DMS79 (cell line): Measurements from ENCODE around the gene BIRC2.

Experiments used
- DNase-seq: peaks from one replicate; lab custom pipeline; 2025; lab: John Stamatoyannopoulos, UW

The BIRC2 gene

DNA sequence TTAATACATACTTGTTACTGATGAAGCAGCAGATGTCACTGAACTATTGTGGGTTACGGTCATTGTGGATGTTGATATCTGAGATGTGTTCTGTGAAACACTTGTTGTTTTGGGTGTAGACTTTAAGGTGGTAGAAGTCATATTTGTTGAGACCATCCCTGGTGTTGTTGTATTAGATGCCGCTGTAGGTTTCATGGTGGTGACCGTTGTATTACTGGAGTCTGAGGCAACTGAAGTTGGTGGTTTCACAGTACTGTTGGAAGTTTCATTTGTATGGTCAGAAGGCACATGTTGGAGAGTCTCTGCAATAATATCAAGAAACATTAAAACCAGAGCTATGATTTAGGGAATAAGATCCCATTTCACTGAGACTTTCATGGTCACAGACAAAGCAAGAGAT, 54.9 kb downstream of the BIRC2 start:
- no peak for DNase-seq

DNA sequence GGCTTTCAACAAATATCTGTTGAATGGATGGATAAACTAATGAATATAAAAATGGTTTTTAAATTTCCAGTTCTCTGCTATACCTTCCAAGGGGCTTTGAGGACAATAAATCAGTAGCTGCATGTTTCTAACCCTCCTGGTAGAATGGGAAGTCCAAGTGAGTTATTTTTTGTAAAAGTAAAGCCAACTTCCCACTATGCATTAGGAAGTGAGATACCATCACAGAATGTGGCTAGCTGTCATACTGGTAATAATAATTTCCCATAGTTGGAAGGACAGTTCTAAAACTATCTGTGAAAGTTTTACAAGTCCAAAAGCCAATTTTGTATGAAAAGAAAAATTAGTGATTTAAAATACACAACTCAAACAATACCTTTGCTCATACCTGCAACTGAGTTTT, 55.5 kb downstream of the BIRC2 start:
- no peak for DNase-seq

DNA sequence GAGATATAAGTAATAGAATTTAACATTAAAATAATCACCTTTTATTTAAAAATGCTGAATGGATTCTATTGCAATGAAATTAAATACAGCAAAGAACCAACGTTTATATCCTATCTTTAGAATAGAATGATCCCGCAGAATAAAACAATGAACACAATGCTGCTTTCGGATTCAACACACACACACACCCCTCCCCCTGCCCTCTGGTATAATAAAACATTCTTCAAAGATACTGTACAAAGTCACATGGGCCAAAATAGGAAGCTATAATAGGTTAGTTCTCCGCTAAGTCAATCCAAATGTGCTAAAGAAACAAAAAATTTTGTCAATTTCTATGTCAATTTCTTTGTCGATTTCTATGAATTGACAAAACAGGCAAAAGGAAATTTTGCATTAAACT, 58.5 kb downstream of the BIRC2 start:
- no peak for DNase-seq

DNA sequence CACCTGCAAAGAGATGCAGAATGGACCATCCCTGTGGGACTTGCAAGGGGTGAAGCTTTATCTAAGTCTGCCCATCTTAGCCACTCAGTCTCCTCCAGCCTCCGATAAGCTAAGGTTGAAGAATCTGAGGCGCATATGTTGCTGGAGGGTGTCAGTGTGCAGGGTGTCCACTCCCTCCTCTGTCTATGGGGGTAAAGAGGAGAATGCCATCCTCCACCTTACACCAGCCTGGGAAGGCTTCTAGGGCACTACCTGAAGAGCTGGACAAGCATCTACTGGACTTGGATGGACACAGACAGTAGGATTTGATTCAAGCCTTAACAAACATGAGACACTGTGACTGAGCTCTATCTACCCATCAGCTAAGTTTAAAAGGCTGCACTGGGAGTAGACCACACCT, 59.1 kb downstream of the BIRC2 start:
- no peak for DNase-seq

DNA sequence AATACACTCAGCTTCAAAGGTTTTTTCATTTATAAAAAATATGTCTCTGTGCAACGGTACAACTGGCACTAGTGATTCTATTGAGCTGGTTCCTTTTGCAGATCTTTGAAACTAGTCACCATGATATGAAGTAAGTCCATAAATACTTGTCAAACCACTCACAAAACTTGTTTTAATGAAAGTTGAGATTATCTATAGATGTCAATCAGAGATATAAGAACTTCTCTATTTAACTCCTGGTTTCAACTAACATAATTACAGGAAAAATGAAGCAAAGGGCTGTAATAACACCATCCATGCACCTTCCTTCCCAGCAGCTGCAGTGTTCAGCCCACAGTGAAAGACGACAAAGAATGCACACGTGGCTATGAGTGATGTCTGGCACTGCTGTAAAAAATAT, 60.9 kb downstream of the BIRC2 start:
- no peak for DNase-seq

DNA sequence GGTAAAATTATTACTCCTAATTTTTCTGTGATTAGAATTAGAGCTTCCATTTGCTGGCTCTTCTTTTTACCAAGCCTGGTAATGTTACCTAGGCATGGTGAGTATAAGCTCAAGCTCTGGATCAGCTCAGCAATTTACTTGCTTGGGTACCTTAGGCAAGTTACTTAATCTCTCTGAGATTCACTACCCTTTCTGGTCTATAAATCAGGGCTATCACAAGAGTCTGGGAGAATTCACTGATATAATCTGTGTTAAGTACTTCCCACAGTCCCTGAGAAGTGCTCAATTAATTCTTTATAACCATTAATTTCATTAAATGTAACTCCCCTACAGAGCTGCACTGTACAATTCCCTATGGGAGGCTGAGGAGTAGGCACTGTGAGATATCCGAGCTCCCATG, 61.3 kb downstream of the BIRC2 start:
- DNase-seq = no peak

DNA sequence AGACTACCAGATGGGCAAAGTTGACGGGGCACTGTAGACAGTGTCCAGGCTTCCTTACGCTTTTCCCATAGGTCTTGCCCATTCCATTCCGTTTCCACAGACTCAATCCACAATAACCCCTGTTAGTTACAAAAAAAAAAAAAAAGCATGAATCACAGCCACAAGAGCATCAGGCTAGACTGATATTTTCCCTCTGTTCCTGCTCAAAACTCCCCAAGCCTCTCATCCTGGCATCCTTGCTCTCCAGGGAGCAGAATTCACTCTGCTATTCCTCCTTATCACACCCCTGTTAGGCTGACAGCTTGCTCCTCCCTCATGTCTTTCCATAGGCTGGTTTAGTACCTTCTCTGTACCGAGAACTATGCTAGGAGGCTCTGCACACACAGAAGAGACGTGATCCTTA, 63.4 kb downstream of the BIRC2 start:
- no peak for DNase-seq

DNA sequence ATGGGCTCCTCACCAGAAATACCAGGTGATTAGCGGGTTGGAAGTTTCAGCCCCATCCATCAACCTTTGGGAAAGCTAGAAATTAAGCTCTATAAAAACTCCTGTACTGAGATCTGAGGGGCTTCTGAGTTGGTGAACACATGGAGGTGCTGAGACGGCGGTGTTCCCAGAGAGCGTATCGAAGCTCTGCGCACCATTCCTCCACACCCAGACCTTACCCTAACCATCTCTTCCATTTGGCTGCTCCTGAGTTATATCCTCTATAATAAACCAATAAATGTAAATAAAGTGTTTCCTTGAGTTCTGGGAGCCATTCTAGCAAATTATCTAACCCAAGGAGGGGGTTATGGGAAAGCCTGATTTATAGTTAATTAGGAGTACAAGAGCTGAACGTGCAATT, 64.1 kb downstream of the BIRC2 start:
- DNase-seq = no peak

DNA sequence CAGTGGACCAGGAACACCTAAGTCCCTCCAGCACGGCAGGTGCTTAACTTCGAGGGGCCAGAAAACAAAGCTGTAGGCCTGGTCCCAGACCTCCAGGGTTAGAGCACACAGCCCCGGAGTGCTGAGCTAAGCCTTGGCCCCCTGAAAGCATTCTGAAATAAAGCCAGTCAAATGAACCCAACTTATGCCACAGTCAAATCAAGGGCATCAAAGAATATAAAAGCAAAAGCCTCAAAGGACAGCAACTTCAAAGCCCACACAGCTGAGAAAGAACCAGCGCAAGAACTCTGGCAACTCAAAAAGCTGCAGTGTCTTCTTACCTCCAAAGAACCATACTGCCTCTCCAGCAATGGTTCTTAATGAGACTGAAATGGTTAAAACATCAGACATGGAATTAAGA, 66.5 kb downstream of the BIRC2 start:
- no peak for DNase-seq

DNA sequence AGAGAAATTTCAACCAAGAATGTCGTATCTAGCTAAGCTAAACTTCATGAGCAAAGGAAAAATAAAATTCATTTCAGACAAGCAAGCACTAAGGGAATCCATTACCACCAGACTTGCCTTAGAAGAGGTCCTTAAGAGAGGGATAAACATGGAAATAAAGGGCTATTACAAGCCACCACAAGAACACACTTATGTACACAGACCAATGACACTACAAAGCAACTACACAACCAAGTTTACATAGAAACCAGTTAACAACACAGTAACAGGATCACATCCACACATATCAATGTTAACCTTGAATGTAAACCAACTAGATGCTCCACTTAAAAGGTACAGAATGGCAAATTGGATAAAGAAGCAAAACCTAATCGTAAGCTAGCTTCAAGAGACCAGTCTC, 67.5 kb downstream of the BIRC2 start:
- no peak for DNase-seq

DNA sequence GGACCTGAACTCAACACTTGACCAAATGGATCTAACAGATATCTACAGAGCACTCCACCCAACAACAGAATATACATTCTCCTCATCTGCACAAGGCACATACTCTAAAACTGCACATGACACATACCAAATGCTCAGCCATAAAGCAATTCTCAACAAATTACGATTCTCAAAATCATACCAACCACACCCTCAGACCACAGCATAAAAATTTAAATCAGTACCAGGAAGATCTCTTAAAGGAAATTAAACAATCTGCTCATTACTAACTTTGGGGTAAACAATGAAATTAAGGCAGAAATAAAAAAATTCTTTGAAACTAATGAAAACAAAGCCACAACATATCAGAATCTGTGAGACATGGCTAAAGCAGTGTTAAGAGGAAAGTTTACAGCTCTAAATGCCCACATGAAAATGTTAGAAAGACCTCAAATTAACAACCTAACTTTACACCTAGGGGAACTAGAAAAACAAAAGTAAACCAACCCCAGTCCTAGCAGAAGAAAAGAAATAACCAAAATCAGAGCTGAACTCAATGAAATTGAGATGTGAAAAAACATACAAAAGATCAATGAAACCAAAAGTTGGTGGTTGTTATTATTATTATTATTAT, 68.4 kb downstream of the BIRC2 start:
- DNase-seq = no peak

DNA sequence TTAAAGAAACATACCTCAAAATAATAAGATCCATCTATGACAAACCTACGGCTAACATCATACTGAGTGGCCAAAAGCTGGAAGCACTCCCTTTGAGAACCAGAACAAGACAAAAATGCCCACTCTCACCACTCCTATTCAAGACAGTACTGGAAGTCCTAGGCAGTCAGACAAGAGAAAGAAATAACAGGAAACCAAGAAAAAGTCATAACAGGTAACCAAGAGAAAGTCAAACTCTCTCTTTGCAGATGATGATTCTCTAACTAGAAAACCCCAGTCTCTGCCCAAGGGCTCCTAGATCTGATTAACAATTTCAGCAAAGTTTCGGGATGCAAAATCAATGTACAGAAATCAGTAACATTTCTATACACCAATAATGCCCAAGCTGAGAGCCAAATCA, 70.0 kb downstream of the BIRC2 start:
- DNase-seq = no peak

DNA sequence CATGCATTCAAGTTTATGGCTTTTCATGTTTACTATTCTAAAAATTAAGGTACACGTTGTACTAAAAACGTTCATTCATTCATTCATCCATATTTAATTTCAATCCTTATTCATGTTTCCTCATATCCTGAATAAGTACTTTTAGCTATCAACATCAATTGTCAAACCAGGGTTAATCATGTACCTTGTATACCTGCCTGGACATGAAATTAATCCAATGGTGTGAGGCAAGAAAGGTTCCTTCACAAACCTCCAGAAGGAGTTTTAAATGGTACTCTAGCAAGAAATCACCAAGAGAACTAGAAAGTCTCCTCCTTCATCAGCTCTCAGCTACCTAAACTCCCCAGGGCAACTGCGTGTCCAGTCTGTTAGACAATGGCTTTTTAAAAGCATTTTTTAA, 72.2 kb downstream of the BIRC2 start:
- no peak for DNase-seq

DNA sequence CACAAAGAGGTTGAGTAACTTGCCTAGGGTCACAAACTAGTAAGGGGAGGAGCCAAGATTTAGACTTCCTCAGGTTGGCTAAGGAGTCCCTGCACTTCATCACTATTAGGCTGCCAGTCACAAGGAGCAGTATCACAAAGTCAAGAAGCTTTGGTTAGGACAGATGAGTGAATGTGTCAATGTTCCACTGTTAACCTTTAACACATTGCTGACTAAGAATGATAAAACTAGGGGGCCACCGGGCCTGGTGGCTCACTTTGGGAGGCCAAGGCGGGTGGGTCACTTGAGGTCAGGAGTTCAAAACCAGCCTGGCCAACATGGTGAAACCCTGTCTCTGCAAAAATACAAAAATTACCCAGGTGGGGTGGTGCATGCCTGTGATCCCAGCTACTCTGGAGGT, 73.5 kb downstream of the BIRC2 start:
- DNase-seq = no peak

DNA sequence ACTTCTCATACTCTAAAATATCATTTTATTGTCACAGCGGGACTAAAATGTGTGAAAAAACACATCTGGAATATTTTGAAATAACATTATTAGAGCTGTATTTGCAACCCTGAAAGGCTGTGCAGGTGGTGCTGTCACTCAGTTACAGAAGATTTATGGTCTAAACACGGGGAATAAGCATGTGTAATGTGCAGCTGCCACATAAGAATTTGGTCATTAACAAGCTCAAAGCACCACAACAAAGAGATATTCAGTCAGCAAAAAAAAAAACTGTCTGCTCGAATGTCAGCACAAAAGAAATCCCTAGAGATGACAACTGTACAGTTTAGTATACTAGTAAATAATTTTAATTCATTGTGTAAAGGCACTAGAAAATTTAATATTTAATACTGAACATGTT, 74.2 kb downstream of the BIRC2 start:
- DNase-seq = no peak

DNA sequence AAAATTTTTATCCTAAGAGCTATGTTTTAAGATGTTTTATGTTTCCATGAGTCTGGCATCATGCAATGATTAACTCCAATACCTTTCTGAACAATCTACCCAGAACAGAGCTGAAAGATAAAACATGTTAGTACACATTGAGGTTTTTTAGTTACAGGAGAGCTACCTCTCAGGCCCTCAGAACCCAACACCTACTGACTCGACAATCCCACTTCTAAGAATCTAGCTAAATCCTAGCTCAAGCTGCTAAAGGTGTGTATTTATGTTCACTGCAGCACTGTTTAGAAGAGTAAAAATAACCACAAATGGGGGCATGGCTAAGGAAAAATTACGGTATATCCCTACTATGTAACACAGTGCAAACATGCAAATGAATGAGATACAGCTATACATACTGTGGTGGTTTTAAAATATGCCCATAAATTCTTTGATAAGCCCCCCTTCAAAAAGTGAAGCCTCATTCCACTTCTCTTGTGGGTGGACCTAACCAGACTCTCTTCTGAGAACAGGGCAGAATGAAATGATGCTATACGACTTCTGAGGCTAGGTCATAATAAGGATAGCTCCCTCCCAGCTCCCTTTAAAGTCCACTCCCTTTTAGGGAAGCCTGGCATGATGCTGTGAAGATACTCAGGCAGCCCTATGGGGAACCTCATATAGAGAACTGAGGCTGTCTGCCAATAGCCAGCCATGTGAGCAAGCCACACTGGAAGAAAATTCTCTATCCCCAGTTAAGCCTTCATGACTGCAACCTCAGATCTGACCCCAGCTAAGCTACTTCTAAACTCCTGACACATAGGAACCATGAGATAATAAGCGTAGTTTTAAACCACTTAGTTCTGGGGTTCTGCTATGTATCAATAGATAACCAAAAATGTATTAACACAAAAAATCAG, 76.1 kb downstream of the BIRC2 start:
- no peak for DNase-seq

DNA sequence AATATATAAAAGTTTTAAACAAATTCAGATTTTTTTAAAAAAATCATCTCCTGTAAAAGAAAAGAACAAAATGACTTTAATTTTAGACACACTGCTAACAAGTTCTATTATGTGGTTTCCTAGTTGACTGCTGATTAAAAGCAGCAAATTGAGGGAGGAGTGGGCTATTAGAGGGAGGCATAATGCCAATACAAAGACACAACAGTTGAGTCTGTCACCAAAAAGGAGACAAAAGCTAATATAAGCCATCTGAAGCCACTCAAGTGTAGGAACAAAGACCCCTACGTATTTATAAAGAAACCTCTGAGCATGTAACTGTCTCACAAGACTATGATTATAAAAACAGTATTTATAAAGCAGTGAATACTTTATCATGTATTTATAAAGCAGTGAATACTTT, 76.9 kb downstream of the BIRC2 start:
- DNase-seq = no peak

DNA sequence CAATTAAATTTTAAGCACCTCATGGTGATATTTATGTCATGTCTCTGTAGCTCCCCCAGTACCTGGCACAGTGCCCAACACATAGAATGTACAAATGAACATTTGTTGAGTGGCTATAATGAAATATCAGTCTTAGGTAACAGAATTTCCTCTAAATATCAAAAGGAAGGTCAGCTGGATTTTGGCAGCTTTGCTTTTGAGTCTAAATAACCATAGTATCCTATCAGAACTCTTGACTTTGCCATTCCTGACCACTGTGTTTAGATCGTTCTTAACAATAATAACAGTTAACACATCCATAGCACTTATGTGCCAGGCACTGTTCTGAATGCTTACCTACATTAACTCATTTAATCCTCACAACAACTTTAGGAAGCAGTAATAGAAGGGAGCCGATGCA, 79.0 kb downstream of the BIRC2 start:
- no peak for DNase-seq

DNA sequence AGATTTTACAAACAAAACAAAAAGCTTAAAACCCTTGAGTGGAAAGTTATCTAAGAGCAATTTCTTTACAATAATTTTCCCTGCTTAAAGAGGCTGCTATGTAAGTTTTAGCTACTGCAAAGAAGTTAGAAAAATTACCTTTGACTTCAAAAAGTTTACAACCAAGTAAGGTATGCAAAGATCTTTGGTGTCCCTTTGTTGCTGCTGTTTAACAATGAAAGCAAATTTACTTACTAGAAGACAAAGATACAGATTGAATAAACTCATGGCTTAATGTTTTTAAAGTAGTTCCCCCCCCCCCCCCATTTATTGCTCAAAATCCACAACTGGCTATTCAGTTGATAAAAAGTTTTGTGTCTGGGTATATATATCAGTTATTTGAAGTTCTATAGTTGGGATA, 79.6 kb downstream of the BIRC2 start:
- no peak for DNase-seq

DNA sequence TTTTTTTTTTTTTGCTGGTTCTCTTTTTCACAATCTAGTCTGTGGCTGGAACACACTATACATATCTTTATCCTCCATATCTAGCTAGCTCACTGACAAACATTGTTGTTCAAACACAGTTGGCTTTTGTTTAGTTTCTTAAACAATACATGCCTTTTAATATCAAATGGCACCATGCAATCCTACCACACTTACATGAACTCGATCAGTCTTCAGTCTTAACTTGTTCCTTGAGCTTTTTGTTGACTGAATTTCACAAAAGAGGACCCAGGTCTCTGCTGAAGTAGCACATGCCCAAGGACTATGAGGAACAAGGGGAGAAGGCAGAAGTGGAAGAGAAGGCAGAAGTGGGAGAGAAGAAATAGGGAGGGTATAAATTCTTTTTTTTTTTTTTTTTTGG, 80.1 kb downstream of the BIRC2 start:
- no peak for DNase-seq
